GM12892 (cell line): ENCODE measurements around the gene NUP188.
A peak's percentile ranks its signal among the peaks of the same experiment; 100 is the strongest.

ENCODE experiments used
- DNase-seq: peaks from one replicate; pipeline ENCODE4 v3.0.0; 2011; ENCODE audit not compliant: insufficient read length
- FAIRE-seq: peaks from 2 replicates; lab custom pipeline; 2011; peaks lifted over from hg19 to GRCh38; lab: Jason Lieb, UNC
- POLR2A ChIP-seq: IDR thresholded peaks from 2 replicates; pipeline ENCODE4 v1.6.1; 2011; ENCODE audit warnings: low read depth, low read length, control low read depth
- POLR2AphosphoS5 ChIP-seq: IDR thresholded peaks from 2 replicates; pipeline ENCODE4 v1.6.1; 2011; ENCODE audit warnings: low read depth, low read length, control low read depth
- TAF1 ChIP-seq: IDR thresholded peaks from 2 replicates; pipeline ENCODE4 v1.6.1; 2011; ENCODE audit warnings: low read depth, mild to moderate bottlenecking, control low read depth, low read length, borderline replicate concordance

The NUP188 gene

GRCh38 chr9:129005336-129005997, 58.0 kb downstream of the NUP188 start:
- no peak for DNase-seq
- peak; percentile 29 for TF ChIP-seq POLR2AphosphoS5
- TF ChIP-seq TAF1, result no peak
- no peak for FAIRE-seq

GRCh38 chr9:129006328-129007034, 59.0 kb downstream of the NUP188 start:
- DNase-seq (peak; percentile 63), FAIRE-seq (no peak)

GRCh38 chr9:129007035-129007765, 59.7 kb downstream of the NUP188 start:
- no peak for DNase-seq
- FAIRE-seq, result no peak
- TF ChIP-seq POLR2A, result peak; percentile 12; the same call in 1 of the 2 replicates
- TF ChIP-seq TAF1, result no peak

More at GRCh38 chr9:129006328-129007034, 59.0 kb downstream of the NUP188 start:
- TF ChIP-seq POLR2AphosphoS5 (no peak), TAF1 (no peak), POLR2A (no peak)

- no peak for DNase-seq
- TF ChIP-seq POLR2AphosphoS5 (no peak), POLR2A (no peak), TAF1 (no peak)
- no peak for FAIRE-seq
Observed at GRCh38 chr9:129007766-129008468, 60.4 kb downstream of the NUP188 start.

GRCh38 chr9:129008469-129008965, 61.0 kb downstream of the NUP188 start:
- DNase-seq (no peak), FAIRE-seq (no peak)
- TF ChIP-seq POLR2A (no peak), POLR2AphosphoS5 (peak; percentile 50; the same call in 1 of the 2 replicates), TAF1 (no peak)

- no peak for FAIRE-seq
- DNase-seq, result no peak
- TF ChIP-seq POLR2A (no peak), POLR2AphosphoS5 (no peak), TAF1 (no peak)
Observed at GRCh38 chr9:129008986-129009583, 61.6 kb downstream of the NUP188 start.

- DNase-seq (no peak), FAIRE-seq (no peak)
- TF ChIP-seq POLR2AphosphoS5, result no peak
- TF ChIP-seq TAF1, result no peak
- TF ChIP-seq POLR2A, result no peak
Observed at GRCh38 chr9:129009584-129010141, 62.2 kb downstream of the NUP188 start.

GRCh38 chr9:129010267-129010975, 62.9 kb downstream of the NUP188 start:
- FAIRE-seq (no peak), DNase-seq (no peak)
- TF ChIP-seq POLR2AphosphoS5, result no peak
- no peak for TF ChIP-seq TAF1
- TF ChIP-seq POLR2A, result no peak

GRCh38 chr9:129011170-129011569, 63.7 kb downstream of the NUP188 start:
- DNase-seq (no peak), FAIRE-seq (no peak)
- no peak for TF ChIP-seq POLR2A

GRCh38 chr9:129011761-129012181, 64.3 kb downstream of the NUP188 start:
- FAIRE-seq (no peak), DNase-seq (no peak)
- TF ChIP-seq POLR2AphosphoS5 (no peak), TAF1 (no peak), POLR2A (no peak)
